ENCODE results near the gene LPIN3. TPM values are rescaled to one million over a fixed set of nuclear protein-coding genes. Genes with fewer than 3 reads are reported as not detected.

The LPIN3 gene
- total and polyA plus RNA-seq, 2 experiments from 2014 or later: 6.1 to 9.7 TPM

DNA sequence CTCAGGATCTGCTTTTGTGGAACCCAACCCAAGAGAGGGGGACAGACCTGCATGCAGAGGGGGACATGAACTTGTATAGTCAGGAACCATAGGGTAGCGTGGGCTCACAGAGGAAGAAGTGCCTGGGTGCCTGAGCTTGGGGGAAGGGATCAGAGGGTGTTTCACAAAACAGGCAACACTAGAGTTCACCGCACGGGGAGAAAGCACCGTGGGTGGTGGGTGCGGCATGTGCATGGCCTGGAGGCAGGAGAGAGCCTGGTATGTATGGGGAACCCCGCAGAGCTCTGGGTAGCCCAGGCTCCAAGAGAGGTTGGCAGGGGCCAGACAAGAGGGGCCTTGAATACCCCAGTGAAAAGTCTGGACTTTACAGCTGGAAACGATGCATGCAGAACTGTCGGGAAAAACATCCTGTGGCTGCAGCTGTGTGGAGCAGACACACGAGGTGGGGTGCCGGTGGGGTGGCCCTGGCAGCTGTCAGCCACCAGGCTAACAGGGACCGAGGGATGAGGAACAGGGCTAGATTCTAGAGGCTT, 32.7 kb downstream of the LPIN3 start:
- H3K27ac Mint-ChIP-seq: no peak overlapping the region
- H4K20me1 ChIP-seq (replicated peaks; ENCODE audit: insufficient read depth): no peaks in the 10 kb centered on the region
- TF ChIP-seq ZNF114 (CRISPR knock-in tag; IDR thresholded peaks at IDR 0.05) (no peak), EZH2 (IDR thresholded peaks at IDR 0.05; ENCODE audit: low read depth, unreplicated experiment) (no peak), NANOG (IDR thresholded peaks at IDR 0.05; ENCODE audit: borderline replicate concordance) (no peak)
- H3K9me2 ChIP-seq (ENCODE audit: insufficient read depth): no peaks in the 10 kb centered on the region
- no peak overlapping the region for H2AFZ ChIP-seq
- DNase-seq (ENCODE audit: low spot score) (no peak), ATAC-seq (no peak)
- H3K27me3 ChIP-seq (ENCODE audit: insufficient read depth): peaks cover 18% of the 10 kb centered on the region
- no peaks in the 10 kb centered on the region for H3K79me2 ChIP-seq (replicated peaks; ENCODE audit: insufficient read depth)
- H3K4me3 ChIP-seq: no peak overlapping the region
- peaks cover 16% of the 10 kb centered on the region for H3K36me3 Mint-ChIP-seq (ENCODE audit: low read depth)
- H3K4me1 Mint-ChIP-seq: peaks cover 4% of the 10 kb centered on the region; the same call in 2 of the 3 replicates
- H3F3A ChIP-seq (replicated peaks; ENCODE audit: low read depth): no peaks in the 10 kb centered on the region
- peaks cover 16% of the 10 kb centered on the region for H3K27me3 Mint-ChIP-seq (ENCODE audit: insufficient read depth, low read depth, poor library complexity)
- H3K36me3 ChIP-seq (ENCODE audit: insufficient read depth): no peaks in the 10 kb centered on the region
- peaks cover 25% of the 10 kb centered on the region for H3K9me3 Mint-ChIP-seq
- H3K4me1 ChIP-seq (ENCODE audit: insufficient read depth): no peaks in the 10 kb centered on the region
- no peak overlapping the region for H3K4me2 ChIP-seq
- no peak overlapping the region for H3K27ac ChIP-seq (ENCODE audit: low read depth)
- no peak overlapping the region for H3K4me3 Mint-ChIP-seq

DNA sequence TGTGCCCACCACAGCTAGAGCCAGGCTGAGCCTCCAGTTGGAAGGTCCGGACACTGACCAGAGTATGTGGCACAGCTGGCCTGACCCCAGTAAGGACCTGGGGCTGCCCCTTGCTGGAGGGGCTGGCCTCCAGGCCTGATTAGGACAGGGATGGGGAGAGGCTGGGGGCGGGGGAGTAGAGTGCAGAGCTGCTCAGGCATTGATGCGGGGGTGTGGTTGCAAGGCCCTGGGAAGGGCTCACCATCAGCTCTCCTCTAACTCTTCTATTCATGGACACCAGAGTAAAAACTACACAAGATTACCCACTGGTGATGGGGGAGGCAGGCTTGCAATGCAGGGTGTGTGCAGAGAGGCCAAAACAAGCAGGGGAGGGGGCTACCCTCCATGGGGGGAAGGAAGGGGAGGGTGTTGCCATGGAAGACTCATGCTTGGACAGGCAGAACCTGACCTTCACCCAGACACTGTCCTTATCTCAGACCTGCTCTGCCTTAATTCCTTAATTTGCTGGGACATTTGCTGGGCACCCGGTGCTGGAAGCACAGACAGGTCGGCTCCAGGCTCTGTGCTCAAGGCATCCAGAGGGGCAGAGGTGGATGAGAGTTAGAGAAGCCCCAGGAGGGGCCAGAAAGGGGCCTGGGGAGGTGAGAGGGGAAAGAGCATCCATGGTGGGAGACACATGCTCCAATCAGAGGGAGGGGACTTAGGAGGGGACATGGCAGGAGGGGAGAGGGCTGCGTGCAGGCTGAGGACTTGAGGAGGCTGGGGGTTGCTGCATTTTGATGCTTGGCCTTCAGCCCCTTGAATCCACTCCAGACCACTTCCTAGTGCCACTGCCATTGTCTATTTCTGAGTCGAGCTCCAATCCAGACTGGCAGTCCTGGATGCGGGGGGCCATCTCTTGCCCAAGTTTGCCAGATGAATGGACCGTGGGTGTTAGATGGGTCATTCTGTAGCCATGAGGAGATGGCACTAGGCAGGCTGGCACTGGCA, 33.6 kb downstream of the LPIN3 start:
- no peak for DNase-seq (ENCODE audit: low spot score)
- Mint-ChIP-seq H3K36me3 (ENCODE audit: low read depth) (peaks cover 16% of the 10 kb centered on the region), H3K4me1 (peaks cover 4% of the 10 kb centered on the region; the same call in 2 of the 3 replicates), H3K27me3 (ENCODE audit: insufficient read depth, low read depth, poor library complexity) (peaks cover 11% of the 10 kb centered on the region), H3K4me3 (no peak overlapping the region), H3K9me3 (peaks cover 25% of the 10 kb centered on the region), H3K27ac (no peak overlapping the region)
- no peaks in the 10 kb centered on the region for H3K79me2 ChIP-seq (replicated peaks; ENCODE audit: insufficient read depth)
- no peaks in the 10 kb centered on the region for H3K9me2 ChIP-seq (ENCODE audit: insufficient read depth)
- H3K36me3 ChIP-seq (ENCODE audit: insufficient read depth): no peaks in the 10 kb centered on the region
- no peaks in the 10 kb centered on the region; the same call in 1 of the 2 replicates for H4K20me1 ChIP-seq (replicated peaks; ENCODE audit: insufficient read depth)
- no peaks in the 10 kb centered on the region for H3F3A ChIP-seq (replicated peaks; ENCODE audit: low read depth)
- no peak overlapping the region for H2AFZ ChIP-seq
- H3K4me2 ChIP-seq: no peak overlapping the region
- H3K4me1 ChIP-seq (ENCODE audit: insufficient read depth): no peaks in the 10 kb centered on the region
- no peak overlapping the region for H3K4me3 ChIP-seq
- peaks cover 9% of the 10 kb centered on the region; the same call in 1 of the 2 replicates for H3K27me3 ChIP-seq (ENCODE audit: insufficient read depth)
- no peak overlapping the region for H3K27ac ChIP-seq (ENCODE audit: low read depth)
- ATAC-seq: no peak
- no peak for TF ChIP-seq STAT1 (IDR thresholded peaks at IDR 0.05; ENCODE audit: unreplicated experiment)
- TF ChIP-seq CTCF (conservative IDR thresholded peaks at IDR 0.05; ENCODE audit: low read depth in 2 of 2): no peak
- no peak for TF ChIP-seq ZNF331 (CRISPR knock-in tag; IDR thresholded peaks at IDR 0.05; ENCODE audit: low read depth)
- no peak for TF ChIP-seq ZNF462 (CRISPR knock-in tag; IDR thresholded peaks at IDR 0.05)
- no peak for TF ChIP-seq CREB1 (CRISPR knock-in tag; IDR thresholded peaks at IDR 0.05; ENCODE audit: low read depth)
- no peak for TF ChIP-seq ZNF114 (CRISPR knock-in tag; IDR thresholded peaks at IDR 0.05)
- no peak for TF ChIP-seq ETS1 (IDR thresholded peaks at IDR 0.05)
- no peak for TF ChIP-seq EZH2phosphoT487 (IDR thresholded peaks at IDR 0.05; ENCODE audit: unreplicated experiment)
- TF ChIP-seq JUNB (IDR thresholded peaks at IDR 0.05; ENCODE audit: unreplicated experiment): no peak
- no peak for TF ChIP-seq NANOG (IDR thresholded peaks at IDR 0.05; ENCODE audit: borderline replicate concordance)
